C4-2B (cell line): ENCODE measurements around the gene MRPL34.

Source experiments
- H3K27ac ChIP-seq: fragments of 450-650 bp; 2 replicates; pipeline ENCODE4 v1.5.1; 2017
- CTCF ChIP-seq: fragments of 450-650 bp; conservative IDR thresholded peaks from 2 replicates; pipeline ENCODE4 v1.5.1; 2017; ENCODE audit warnings: mild to moderate bottlenecking
- ZFX ChIP-seq: fragments of 450-650 bp; IDR thresholded peaks from 2 replicates; pipeline ENCODE4 v1.6.1; 2017

The MRPL34 gene

GRCh38 chr19:17321655-17322489, 16.2 kb downstream of the MRPL34 start:
- no peak for TF ChIP-seq CTCF
- TF ChIP-seq ZFX = no peak
- H3K27ac ChIP-seq = no peak overlapping the region

GRCh38 chr19:17322854-17323253, 17.2 kb downstream of the MRPL34 start:
- no peak overlapping the region for H3K27ac ChIP-seq
- no peak for TF ChIP-seq CTCF
- no peak for TF ChIP-seq ZFX

GRCh38 chr19:17323300-17323963, 17.8 kb downstream of the MRPL34 start:
- H3K27ac ChIP-seq = no peak overlapping the region
- TF ChIP-seq ZFX (no peak), CTCF (no peak)

GRCh38 chr19:17323964-17324332, 18.3 kb downstream of the MRPL34 start:
- no peak overlapping the region for H3K27ac ChIP-seq
- TF ChIP-seq CTCF (no peak), ZFX (no peak)

GRCh38 chr19:17324357-17325114, 18.9 kb downstream of the MRPL34 start:
- no peak overlapping the region for H3K27ac ChIP-seq
- TF ChIP-seq ZFX (no peak), CTCF (no peak)

- no peak overlapping the region for H3K27ac ChIP-seq
- TF ChIP-seq CTCF (no peak), ZFX (no peak)
These were observed 19.5 kb downstream of the MRPL34 start for GRCh38 chr19:17325133-17325532.
